SK-N-SH (cell line): Measurements from ENCODE around the gene ZMYND19. TPM values are rescaled to one million over a fixed set of nuclear protein-coding genes. Genes with fewer than 3 reads are reported as not detected.
A peak's percentile ranks its signal among the peaks of the same experiment; 100 is the strongest.

ENCODE experiments used
- CTCF ChIA-PET: fragments of 300-600, 350-600 bp; formaldehyde crosslinking; extraction: SDS; loops from one replicate; lab custom pipeline; 2021; lab: Yijun Ruan, JAX
- POLR2A ChIA-PET: fragments of 350-600 bp; sonication (Branson Sonifier 250); formaldehyde crosslinking; extraction: SDS; loops from one replicate; lab custom pipeline; 2020; ENCODE audit warnings: antibody characterized with exemption, inconsistent platforms; lab: Yijun Ruan, JAX
- DNase-seq: peaks from one replicate; pipeline ENCODE4 v3.0.0; 2012
- H2AFZ ChIP-seq: fragments of 200-600 bp; sonication (generic); 2 replicates; pipeline ENCODE4 v1.8.1; 2016; ENCODE audit warnings: antibody characterized with exemption, mild to moderate bottlenecking, low read depth
- H3F3A ChIP-seq: fragments of 200-600 bp; sonication (generic); replicated peaks from 2 replicates; pipeline ENCODE3; 2016; ENCODE audit warnings: antibody characterized with exemption, mild to moderate bottlenecking; ENCODE audit not compliant: insufficient read depth
- H3K27ac ChIP-seq, 2 experiments: fragments of 200-500 bp in 1 of 2; fragments of 200-600 bp in 1 of 2; sonication (Bioruptor generic) in 1 of 2; sonication (generic), shearing (Covaris generic) in 1 of 2; 2 replicates each; pipeline versions ENCODE4 v1.5.1 to v1.6.1; 2014 to 2016; ENCODE audit warnings: low read depth in 2 of 2, inconsistent platforms in 1 of 2, low read length in 1 of 2, mild to moderate bottlenecking in 1 of 2, mixed read lengths in 1 of 2
- H3K27me3 ChIP-seq: fragments of 200-600 bp; sonication (generic), shearing (Covaris generic); 2 replicates; pipeline ENCODE4 v1.6.1; 2016; ENCODE audit warnings: mixed run types; ENCODE audit not compliant: insufficient read depth
- H3K36me3 ChIP-seq, 2 experiments: fragments of 200-500 bp in 1 of 2; fragments of 200-600 bp in 1 of 2; sonication (Bioruptor generic) in 1 of 2; sonication (generic) in 1 of 2; replicated peaks in 1 of 2; 2 replicates each; pipeline versions ENCODE3 to v1.5.1; 2014 to 2016; ENCODE audit warnings: low read length in 1 of 2, mild to moderate bottlenecking in 1 of 2; ENCODE audit not compliant: insufficient read depth in 2 of 2, control insufficient read depth in 1 of 2
- H3K4me1 ChIP-seq, 2 experiments: fragments of 200-500 bp in 1 of 2; fragments of 200-600 bp in 1 of 2; sonication (Bioruptor generic) in 1 of 2; sonication (generic), shearing (Covaris generic) in 1 of 2; 2 replicates each; pipeline versions ENCODE4 v1.5.1 to v1.6.1; 2014 to 2016; ENCODE audit warnings: low read depth in 1 of 2, low read length in 1 of 2, mixed run types in 1 of 2; ENCODE audit not compliant: insufficient read depth in 2 of 2, control insufficient read depth in 1 of 2
- H3K4me2 ChIP-seq: fragments of 200-600 bp; sonication (generic), shearing (Covaris generic); 2 replicates; pipeline ENCODE4 v1.6.1; 2017; ENCODE audit warnings: mixed run types
- H3K4me3 ChIP-seq, 2 experiments: fragments of 200-500 bp in 1 of 2; fragments of 200-600 bp in 1 of 2; sonication (Bioruptor generic) in 1 of 2; sonication (generic), shearing (Covaris generic) in 1 of 2; 2 replicates each; pipeline versions ENCODE4 v1.5.1 to v1.8.1; 2014 to 2016; ENCODE audit warnings: low read depth in 2 of 2, inconsistent platforms in 1 of 2, low read length in 1 of 2, mild to moderate bottlenecking in 1 of 2, mixed read lengths in 1 of 2, moderate library complexity in 1 of 2
- H3K79me2 ChIP-seq: fragments of 200-600 bp; sonication (generic); 2 replicates; pipeline ENCODE4 v1.8.1; 2017; ENCODE audit warnings: mild to moderate bottlenecking; ENCODE audit not compliant: insufficient read depth
- H3K9ac ChIP-seq: fragments of 200-600 bp; sonication (generic); 2 replicates; pipeline ENCODE4 v1.6.1; 2017; ENCODE audit warnings: mixed run types
- H3K9me2 ChIP-seq: fragments of 200-600 bp; sonication (generic); 2 replicates; pipeline ENCODE4 v1.6.1; 2017; ENCODE audit warnings: mixed run types
- H3K9me3 ChIP-seq: fragments of 200-600 bp; sonication (generic); 2 replicates; pipeline ENCODE4 v1.6.1; 2017; ENCODE audit warnings: mixed run types, mild to moderate bottlenecking, moderate library complexity
- H4K20me1 ChIP-seq: fragments of 200-600 bp; sonication (generic); 2 replicates; pipeline ENCODE4 v1.6.1; 2017; ENCODE audit warnings: mild to moderate bottlenecking, mixed run types; ENCODE audit not compliant: insufficient read depth
- CHD2 ChIP-seq: fragments of 150-350 bp; IDR thresholded peaks from 2 replicates; pipeline ENCODE4 v1.6.1; 2018; ENCODE audit warnings: low read length; ENCODE audit not compliant: partially characterized antibody
- ELF1 ChIP-seq: IDR thresholded peaks from 2 replicates; pipeline ENCODE4 v1.4.0; 2012
- EP300 ChIP-seq, 2 experiments: IDR thresholded peaks; 2 replicates each; pipeline versions ENCODE4 v1.4.0 to v1.6.1; 2012; ENCODE audit warnings: borderline replicate concordance in 1 of 2, low read depth in 1 of 2, low read length in 1 of 2
- FOXJ3 ChIP-seq: sonication (generic); formaldehyde crosslinking; IDR thresholded peaks from 2 replicates; pipeline ENCODE4 v1.5.1; 2020; ENCODE audit warnings: mild to moderate bottlenecking, missing genetic modification reagents
- FOXM1 ChIP-seq: IDR thresholded peaks from 2 replicates; pipeline ENCODE4 v1.4.0; 2012; ENCODE audit warnings: low read depth, mild to moderate bottlenecking
- GATA2 ChIP-seq: sonication (generic); formaldehyde crosslinking; IDR thresholded peaks from 2 replicates; pipeline ENCODE4 v1.5.0; 2020; ENCODE audit warnings: mild to moderate bottlenecking, missing genetic modification reagents
- JUND ChIP-seq: IDR thresholded peaks from 2 replicates; pipeline ENCODE4 v1.4.0; 2012
- MAX ChIP-seq: IDR thresholded peaks from 2 replicates; pipeline ENCODE4 v1.4.0; 2012; ENCODE audit warnings: low read depth
- MEF2A ChIP-seq: IDR thresholded peaks from 2 replicates; pipeline ENCODE4 v1.4.0; 2012; ENCODE audit warnings: low read depth, borderline replicate concordance
- MXI1 ChIP-seq: IDR thresholded peaks from 2 replicates; pipeline ENCODE4 v1.6.1; 2012; ENCODE audit warnings: mild to moderate bottlenecking, low read depth, low read length, improper control_type of control experiment
- NFIC ChIP-seq: IDR thresholded peaks from 2 replicates; pipeline ENCODE4 v1.4.0; 2012; ENCODE audit warnings: borderline replicate concordance
- POLR2AphosphoS5 ChIP-seq: IDR thresholded peaks from 2 replicates; pipeline ENCODE4 v1.6.1; 2012; ENCODE audit warnings: low read depth, low read length
- RAD21 ChIP-seq: IDR thresholded peaks from 2 replicates; pipeline ENCODE4 v1.6.1; 2012; ENCODE audit warnings: mild to moderate bottlenecking, low read length
- RCOR1 ChIP-seq: fragments of 150-350 bp; IDR thresholded peaks from 2 replicates; pipeline ENCODE4 v1.6.1; 2017; ENCODE audit warnings: antibody characterized with exemption, low read length
- RFX5 ChIP-seq: IDR thresholded peaks from 2 replicates; pipeline ENCODE4 v1.6.1; 2012; ENCODE audit warnings: mild to moderate bottlenecking, improper control_type of control experiment, low read length
- RXRA ChIP-seq: IDR thresholded peaks from 2 replicates; pipeline ENCODE4 v1.4.0; 2012; ENCODE audit warnings: low read depth, mild to moderate bottlenecking, borderline replicate concordance
- TCF12 ChIP-seq: IDR thresholded peaks from 2 replicates; pipeline ENCODE4 v1.4.0; 2012
- TEAD4 ChIP-seq: IDR thresholded peaks from 2 replicates; pipeline ENCODE4 v1.4.0; 2012; ENCODE audit warnings: mild to moderate bottlenecking, borderline replicate concordance; ENCODE audit not compliant: insufficient read depth
- USF1 ChIP-seq: IDR thresholded peaks from 2 replicates; pipeline ENCODE4 v1.4.0; 2012; ENCODE audit warnings: low read depth, borderline replicate concordance
- YY1 ChIP-seq: IDR thresholded peaks from 2 replicates; pipeline ENCODE4 v1.4.0; 2012; ENCODE audit warnings: low read depth, mild to moderate bottlenecking
- WGBS: methylation state at CpG from one replicate; pipeline ENCODE4 v1.1.6; 2017; ENCODE audit warnings: low lambda C conversion rate; 5-methylcytosine and 5-hydroxymethylcytosine counted together
- polyA plus RNA-seq, 3 experiments: library from polyadenylated mRNA; depleted of rRNA; stranded (reverse); fragments of >200 nt; gene quantifications; 2 replicates each; pipeline ENCODE4 v1.2.3, GENCODE V29; 2012
- TF ChIP-seq, protein P1 (sequence below): IDR thresholded peaks from 2 replicates; pipeline ENCODE4 v1.4.0; 2012; ENCODE audit warnings: low read depth, borderline replicate concordance
- TF ChIP-seq, protein P2 (sequence below): fragments of 150-350 bp; IDR thresholded peaks from 2 replicates; pipeline ENCODE4 v1.6.1; 2017; ENCODE audit warnings: antibody characterized with exemption, low read length, low read depth, borderline replicate concordance
- TF ChIP-seq, protein P3 (sequence below): IDR thresholded peaks from 2 replicates; pipeline ENCODE4; 2012
- TF ChIP-seq, protein P4 (sequence below): IDR thresholded peaks from 2 replicates; pipeline ENCODE4 v1.6.1; 2012; ENCODE audit warnings: mild to moderate bottlenecking, low read depth, low read length, moderate library complexity

Gene ZMYND19
- polyA plus RNA-seq, 1 of the 3 experiments (the other 2 are of a cell fraction): 43.1 TPM

DNA sequence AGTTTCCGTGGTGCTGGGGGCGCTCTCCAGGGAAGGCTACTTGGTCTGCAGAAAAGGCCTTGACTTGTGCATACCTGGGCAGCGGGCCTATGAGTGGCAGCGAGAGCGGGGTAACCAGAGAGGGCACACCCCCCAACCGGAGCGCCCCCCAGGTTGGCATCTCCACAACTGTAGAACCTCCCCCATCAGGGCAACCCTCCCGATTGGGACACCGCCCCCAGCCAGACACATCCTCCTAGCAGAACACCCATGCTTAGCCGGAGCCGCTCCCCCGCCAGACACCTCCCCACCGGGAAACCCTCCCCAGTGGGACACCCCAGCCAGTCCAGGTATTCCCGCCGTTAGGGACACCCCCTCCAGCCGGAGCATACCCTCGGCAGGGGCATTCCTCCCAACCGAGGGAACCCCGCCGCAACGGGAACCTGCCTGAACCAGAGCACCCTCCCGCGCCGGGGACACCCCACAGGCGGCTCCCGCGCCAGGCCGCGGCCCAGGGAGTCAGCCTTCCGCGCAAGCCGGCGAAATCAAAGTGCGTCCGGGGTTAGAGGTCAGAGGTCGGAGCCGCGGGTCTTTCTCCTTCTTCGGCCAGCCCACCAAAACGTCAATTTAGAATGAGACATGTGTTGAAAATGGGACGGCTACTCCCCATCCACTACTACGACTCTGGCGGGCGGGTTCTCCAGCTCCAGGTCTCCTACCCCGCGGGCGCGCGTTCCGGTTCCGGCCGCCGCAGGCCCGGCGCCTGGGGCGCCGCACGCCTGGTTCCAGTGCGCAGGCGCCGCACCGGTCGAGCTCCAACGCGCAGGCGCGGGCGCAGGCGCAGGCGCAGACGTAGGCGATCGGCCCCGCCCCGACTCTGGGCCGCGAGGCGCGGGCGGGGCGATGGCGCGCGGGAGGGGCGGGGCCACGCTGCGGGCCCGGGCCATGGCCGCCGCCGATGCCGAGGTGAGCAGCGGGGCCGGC is 28.1 kb upstream of the ZMYND19 start, which contains the start of gene EHMT1:
TSS of gene EHMT1 (plus strand) at position 901 of the 963 bp plus-strand sequence. CDS start at position 925, 24 bp downstream.
- H3K27me3 ChIP-seq: no peaks in the 10 kb centered on the region
- no peak for TF ChIP-seq YY1
- TF ChIP-seq RCOR1: no peak
- TF ChIP-seq, protein P1, sequence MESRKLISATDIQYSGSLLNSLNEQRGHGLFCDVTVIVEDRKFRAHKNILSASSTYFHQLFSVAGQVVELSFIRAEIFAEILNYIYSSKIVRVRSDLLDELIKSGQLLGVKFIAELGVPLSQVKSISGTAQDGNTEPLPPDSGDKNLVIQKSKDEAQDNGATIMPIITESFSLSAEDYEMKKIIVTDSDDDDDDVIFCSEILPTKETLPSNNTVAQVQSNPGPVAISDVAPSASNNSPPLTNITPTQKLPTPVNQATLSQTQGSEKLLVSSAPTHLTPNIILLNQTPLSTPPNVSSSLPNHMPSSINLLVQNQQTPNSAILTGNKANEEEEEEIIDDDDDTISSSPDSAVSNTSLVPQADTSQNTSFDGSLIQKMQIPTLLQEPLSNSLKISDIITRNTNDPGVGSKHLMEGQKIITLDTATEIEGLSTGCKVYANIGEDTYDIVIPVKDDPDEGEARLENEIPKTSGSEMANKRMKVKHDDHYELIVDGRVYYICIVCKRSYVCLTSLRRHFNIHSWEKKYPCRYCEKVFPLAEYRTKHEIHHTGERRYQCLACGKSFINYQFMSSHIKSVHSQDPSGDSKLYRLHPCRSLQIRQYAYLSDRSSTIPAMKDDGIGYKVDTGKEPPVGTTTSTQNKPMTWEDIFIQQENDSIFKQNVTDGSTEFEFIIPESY: peak; percentile 65; the same call in 1 of the 2 replicates
- TF ChIP-seq EP300 (IDR thresholded peaks at IDR 0.05; ENCODE audit: borderline replicate concordance in 1 of 2, low read depth in 1 of 2, low read length in 1 of 2): no peak
- peak; percentile 72; the same call in 1 of the 2 replicates for TF ChIP-seq MXI1
- peak; percentile 40 for TF ChIP-seq CHD2
- TF ChIP-seq RFX5: no peak
- TF ChIP-seq, protein P2, sequence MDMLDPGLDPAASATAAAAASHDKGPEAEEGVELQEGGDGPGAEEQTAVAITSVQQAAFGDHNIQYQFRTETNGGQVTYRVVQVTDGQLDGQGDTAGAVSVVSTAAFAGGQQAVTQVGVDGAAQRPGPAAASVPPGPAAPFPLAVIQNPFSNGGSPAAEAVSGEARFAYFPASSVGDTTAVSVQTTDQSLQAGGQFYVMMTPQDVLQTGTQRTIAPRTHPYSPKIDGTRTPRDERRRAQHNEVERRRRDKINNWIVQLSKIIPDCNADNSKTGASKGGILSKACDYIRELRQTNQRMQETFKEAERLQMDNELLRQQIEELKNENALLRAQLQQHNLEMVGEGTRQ: no peak
- no peak for TF ChIP-seq RAD21
- no peak for TF ChIP-seq JUND
- 0 out of 2 replicates have a peak, but pooled peaks have one; percentile 24 for TF ChIP-seq FOXM1
- TF ChIP-seq, protein P3, sequence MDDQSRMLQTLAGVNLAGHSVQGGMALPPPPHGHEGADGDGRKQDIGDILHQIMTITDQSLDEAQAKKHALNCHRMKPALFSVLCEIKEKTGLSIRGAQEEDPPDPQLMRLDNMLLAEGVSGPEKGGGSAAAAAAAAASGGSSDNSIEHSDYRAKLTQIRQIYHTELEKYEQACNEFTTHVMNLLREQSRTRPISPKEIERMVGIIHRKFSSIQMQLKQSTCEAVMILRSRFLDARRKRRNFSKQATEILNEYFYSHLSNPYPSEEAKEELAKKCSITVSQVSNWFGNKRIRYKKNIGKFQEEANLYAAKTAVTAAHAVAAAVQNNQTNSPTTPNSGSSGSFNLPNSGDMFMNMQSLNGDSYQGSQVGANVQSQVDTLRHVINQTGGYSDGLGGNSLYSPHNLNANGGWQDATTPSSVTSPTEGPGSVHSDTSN: peak; percentile 6; the same call in 1 of the 2 replicates
- TF ChIP-seq, protein P4, sequence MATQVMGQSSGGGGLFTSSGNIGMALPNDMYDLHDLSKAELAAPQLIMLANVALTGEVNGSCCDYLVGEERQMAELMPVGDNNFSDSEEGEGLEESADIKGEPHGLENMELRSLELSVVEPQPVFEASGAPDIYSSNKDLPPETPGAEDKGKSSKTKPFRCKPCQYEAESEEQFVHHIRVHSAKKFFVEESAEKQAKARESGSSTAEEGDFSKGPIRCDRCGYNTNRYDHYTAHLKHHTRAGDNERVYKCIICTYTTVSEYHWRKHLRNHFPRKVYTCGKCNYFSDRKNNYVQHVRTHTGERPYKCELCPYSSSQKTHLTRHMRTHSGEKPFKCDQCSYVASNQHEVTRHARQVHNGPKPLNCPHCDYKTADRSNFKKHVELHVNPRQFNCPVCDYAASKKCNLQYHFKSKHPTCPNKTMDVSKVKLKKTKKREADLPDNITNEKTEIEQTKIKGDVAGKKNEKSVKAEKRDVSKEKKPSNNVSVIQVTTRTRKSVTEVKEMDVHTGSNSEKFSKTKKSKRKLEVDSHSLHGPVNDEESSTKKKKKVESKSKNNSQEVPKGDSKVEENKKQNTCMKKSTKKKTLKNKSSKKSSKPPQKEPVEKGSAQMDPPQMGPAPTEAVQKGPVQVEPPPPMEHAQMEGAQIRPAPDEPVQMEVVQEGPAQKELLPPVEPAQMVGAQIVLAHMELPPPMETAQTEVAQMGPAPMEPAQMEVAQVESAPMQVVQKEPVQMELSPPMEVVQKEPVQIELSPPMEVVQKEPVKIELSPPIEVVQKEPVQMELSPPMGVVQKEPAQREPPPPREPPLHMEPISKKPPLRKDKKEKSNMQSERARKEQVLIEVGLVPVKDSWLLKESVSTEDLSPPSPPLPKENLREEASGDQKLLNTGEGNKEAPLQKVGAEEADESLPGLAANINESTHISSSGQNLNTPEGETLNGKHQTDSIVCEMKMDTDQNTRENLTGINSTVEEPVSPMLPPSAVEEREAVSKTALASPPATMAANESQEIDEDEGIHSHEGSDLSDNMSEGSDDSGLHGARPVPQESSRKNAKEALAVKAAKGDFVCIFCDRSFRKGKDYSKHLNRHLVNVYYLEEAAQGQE: no peak
- TF ChIP-seq USF1: no peak
- TF ChIP-seq POLR2AphosphoS5: peak; percentile 67
- no peak for TF ChIP-seq MEF2A
- TF ChIP-seq GATA2 (CRISPR knock-in tag): no peak
- TF ChIP-seq ELF1: peak; percentile 55; the same call in 1 of the 2 replicates
- no peak for TF ChIP-seq NFIC
- no peak for TF ChIP-seq RXRA
- TF ChIP-seq FOXJ3 (CRISPR knock-in tag): no peak
- no peak for TF ChIP-seq TEAD4
- TF ChIP-seq MAX: peak; percentile 61
- TF ChIP-seq TCF12: no peak

More for the DNA sequence above, 28.1 kb upstream of the ZMYND19 start, which contains the start of gene EHMT1:
- Histone ChIP-seq H3K79me2 (peaks cover 72% of the 10 kb centered on the region), H3K4me3 (peak within 1 kb of the TSS; percentile 94 to 97), H3F3A (peaks cover 11% of the 10 kb centered on the region), H3K36me3 (peaks cover 7 to 25% of the 10 kb centered on the region in 2 experiments), H3K9ac (peak within 1 kb of the TSS; percentile 91), H3K4me2 (peak within 1 kb of the TSS; percentile 98), H2AFZ (peak within 1 kb of the TSS; percentile 63; the same call in 1 of the 2 replicates), H3K4me1 (peaks cover 15 to 25% of the 10 kb centered on the region in 2 experiments; a peak in 3 of 4 replicates), H3K9me2 (no peaks in the 10 kb centered on the region), H4K20me1 (peaks cover 30% of the 10 kb centered on the region), H3K27ac (peak within 1 kb of the TSS; percentile 83 to 91), H3K9me3 (no peaks in the 10 kb centered on the region)
- WGBS: 9% methylated on average over 8 of the region's 94 CpGs
- peak; percentile 99 for DNase-seq
- ChIA-PET CTCF (interaction anchor here (1.0 kb wide), 1 partner anchor 39 kb away, joined by 3 read pairs; no protein-coding TSS in a partner anchor), POLR2A (interaction anchor here (0.7 to 1.3 kb wide), 4 partner anchors 11 to 59 kb away, joined by 3 to 7 read pairs (median 4); partner anchors contain the start of gene ARRDC1)
